K562 (cell line): ENCODE results near the gene ACR. TPM values are rescaled to one million over a fixed set of nuclear protein-coding genes. Genes with fewer than 3 reads are reported as not detected.

Source experiments
- ARID4B ChIP-seq: sonication (generic); formaldehyde crosslinking; IDR thresholded peaks from 2 replicates; pipeline ENCODE4 v1.8.0; 2022; ENCODE audit warnings: mild to moderate bottlenecking, missing genetic modification reagents
- FOXP4 ChIP-seq: sonication (generic); formaldehyde crosslinking; IDR thresholded peaks from 2 replicates; pipeline ENCODE4 v1.8.0; 2022; ENCODE audit warnings: mild to moderate bottlenecking, missing genetic modification reagents, borderline replicate concordance
- polyA plus RNA-seq, 8 experiments: library from polyadenylated mRNA; depleted of rRNA in 4 of 8; stranded (reverse) in 5 of 8; unstranded in 3 of 8; fragments of >200 nt; fragmentation: Nextera tagmentation in 2 of 8; fragmentation: Illumina TruSeq in 1 of 8; extraction: Ambion mirVana in 2 of 8; extraction: Trizol in 1 of 8; gene quantifications; 2 replicates each; pipeline versions ENCODE4 v1.2.1 to v1.2.3, GENCODE V29; 2011 to 2014; ENCODE audit warnings: inconsistent platforms in 1 of 8, missing spikeins in 1 of 8
- total RNA-seq, 7 experiments: library from RNA; depleted of rRNA in 6 of 7; stranded (reverse); fragments of >200 nt in 6 of 7; fragmentation: Illumina TruSeq in 2 of 7; extraction: Trizol in 2 of 7; gene quantifications; 2 replicates each; pipeline versions ENCODE4 v1.2.1 to v1.2.3, GENCODE V29; 2011 to 2021; ENCODE audit warnings: low replicate concordance in 1 of 7

The ACR gene
- total and polyA plus RNA-seq, 9 of the 15 experiments (the other 6 are each of a cell fraction or from before 2014, with no cell fraction given) = not detected

DNA sequence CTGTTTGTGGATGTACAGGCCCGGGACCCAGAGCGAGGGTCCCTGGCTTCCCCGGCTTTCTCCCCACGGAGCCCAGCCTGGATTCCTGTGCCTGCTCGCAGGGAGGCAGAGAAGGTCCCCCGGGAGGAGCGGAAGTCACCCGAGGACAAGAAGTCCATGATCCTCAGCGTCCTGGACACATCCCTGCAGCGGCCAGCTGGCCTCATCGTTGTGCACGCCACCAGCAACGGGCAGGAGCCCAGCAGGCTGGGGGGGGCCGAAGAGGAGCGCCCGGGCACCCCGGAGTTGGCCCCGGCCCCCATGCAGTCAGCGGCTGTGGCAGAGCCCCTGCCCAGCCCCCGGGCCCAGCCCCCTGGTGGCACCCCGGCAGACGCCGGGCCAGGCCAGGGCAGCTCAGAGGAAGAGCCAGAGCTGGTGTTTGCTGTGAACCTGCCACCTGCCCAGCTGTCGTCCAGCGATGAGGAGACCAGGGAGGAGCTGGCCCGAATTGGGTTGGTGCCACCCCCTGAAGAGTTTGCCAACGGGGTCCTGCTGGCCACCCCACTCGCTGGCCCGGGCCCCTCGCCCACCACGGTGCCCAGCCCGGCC is 16.7 kb upstream of the ACR start (continued):
- no peak for TF ChIP-seq ARID4B (CRISPR knock-in tag)
- TF ChIP-seq FOXP4 (CRISPR knock-in tag) = no peak
- TF ChIP-seq, all 486 proteins: peak for 0
